OCI-LY7 (cell line): ENCODE measurements around the gene TBX5. TPM values are rescaled to one million over a fixed set of nuclear protein-coding genes. Genes with fewer than 3 reads are reported as not detected.

Experiments used
- BruUV-seq: library from RNA; stranded (reverse); fragments of 400-500 nt; replicated peaks from 2 replicates; lab custom pipeline; 2021; lab: Mats Ljungman, UMichigan
- CTCF ChIA-PET: fragments of 300-600 bp; sonication (Branson Sonifier 250); formaldehyde crosslinking; loops from one replicate; lab custom pipeline; 2022; ENCODE audit warnings: antibody characterized with exemption; ENCODE audit not compliant: unreplicated experiment; lab: Charles Lee
- POLR2A ChIA-PET: fragments of 300-600 bp; sonication (Branson Sonifier 250); formaldehyde crosslinking; loops from one replicate; lab custom pipeline; 2022; ENCODE audit warnings: antibody characterized with exemption; lab: Charles Lee
- DNase-seq: peaks from one replicate; pipeline ENCODE4 v3.0.0-alpha.2; 2015; ENCODE audit warnings: low spot score
- H2AFZ ChIP-seq: fragments of 200-600 bp; sonication (generic), shearing (Covaris generic); 2 replicates; pipeline ENCODE4 v1.6.1; 2014; ENCODE audit warnings: mild to moderate bottlenecking, antibody characterized with exemption, low read length, moderate library complexity
- H3K27ac ChIP-seq: fragments of 200-600 bp; sonication (generic); 2 replicates; pipeline ENCODE4 v1.5.1; 2014; ENCODE audit warnings: mixed run types, low read depth, mild to moderate bottlenecking, moderate library complexity, low read length, inconsistent platforms; ENCODE audit not compliant: poor library complexity, severe bottlenecking
- H3K36me3 ChIP-seq: fragments of 200-600 bp; sonication (generic); 2 replicates; pipeline ENCODE4 v1.6.1; 2014; ENCODE audit warnings: mild to moderate bottlenecking, antibody characterized with exemption, low read length, moderate library complexity, mixed read lengths; ENCODE audit not compliant: insufficient read depth
- H3K4me1 ChIP-seq: fragments of 200-600 bp; sonication (generic); 2 replicates; pipeline ENCODE4 v1.5.1; 2014; ENCODE audit warnings: mild to moderate bottlenecking, low read length; ENCODE audit not compliant: insufficient read depth, poor library complexity, severe bottlenecking
- H3K4me2 ChIP-seq: fragments of 200-600 bp; sonication (generic); 2 replicates; pipeline ENCODE4 v1.6.1; 2014; ENCODE audit warnings: mild to moderate bottlenecking, low read length
- H3K4me3 ChIP-seq: fragments of 200-600 bp; sonication (generic); 2 replicates; pipeline ENCODE4 v1.5.1; 2014; ENCODE audit warnings: mild to moderate bottlenecking, low read depth, low read length; ENCODE audit not compliant: poor library complexity, severe bottlenecking
- H3K79me2 ChIP-seq: fragments of 200-600 bp; sonication (generic); 2 replicates; pipeline ENCODE4 v1.6.1; 2016; ENCODE audit warnings: low read depth, mild to moderate bottlenecking, low read length, moderate library complexity, mixed read lengths; ENCODE audit not compliant: insufficient read depth
- H3K9me2 ChIP-seq: fragments of 200-600 bp; sonication (generic); 2 replicates; pipeline ENCODE4 v1.6.1; 2016; ENCODE audit warnings: mild to moderate bottlenecking, low read length, mixed read lengths; ENCODE audit not compliant: insufficient read depth
- H3K9me3 ChIP-seq: fragments of 200-600 bp; sonication (generic); 2 replicates; pipeline ENCODE4 v1.6.1; 2014; ENCODE audit warnings: mild to moderate bottlenecking, mixed run types, low read length, mixed read lengths
- H4K20me1 ChIP-seq: fragments of 200-600 bp; sonication (generic); 2 replicates; pipeline ENCODE4 v1.6.1; 2014; ENCODE audit warnings: mild to moderate bottlenecking, antibody characterized with exemption, low read length, moderate library complexity, mixed read lengths; ENCODE audit not compliant: insufficient read depth
- EZH2phosphoT487 ChIP-seq: fragments of 200-600 bp; sonication (generic); IDR thresholded peaks from 2 replicates; pipeline ENCODE4 v1.6.1; 2018; ENCODE audit warnings: low read depth, borderline replicate concordance, mild to moderate bottlenecking, mixed run types, antibody characterized with exemption, low read length, moderate library complexity, mixed read lengths
- intact Hi-C: fragments of 100-400 bp; cut with micrococcal nuclease; formaldehyde crosslinking; loops from one replicate; pipeline ENCODE4 v1.10.0; 2022; ENCODE audit not compliant: unreplicated experiment
- total RNA-seq, 2 experiments: library from RNA; depleted of rRNA in 1 of 2; stranded (reverse); fragments of >200 nt in 1 of 2; shearing (Covaris generic) in 1 of 2; gene quantifications; 2 replicates each; pipeline ENCODE4 v1.2.3, GENCODE V29; 2014 to 2022
- TF ChIP-seq, protein P1 (sequence below): fragments of 200-600 bp; sonication (generic); conservative IDR thresholded peaks from 2 replicates; pipeline ENCODE4 v1.5.1; 2014; ENCODE audit warnings: mild to moderate bottlenecking, antibody characterized with exemption, low read length, moderate library complexity, mixed read lengths

The TBX5 gene
- total RNA-seq, 2 experiments from 2014 or later = not detected

- no peak for TF ChIP-seq EZH2phosphoT487
- TF ChIP-seq, protein P1, sequence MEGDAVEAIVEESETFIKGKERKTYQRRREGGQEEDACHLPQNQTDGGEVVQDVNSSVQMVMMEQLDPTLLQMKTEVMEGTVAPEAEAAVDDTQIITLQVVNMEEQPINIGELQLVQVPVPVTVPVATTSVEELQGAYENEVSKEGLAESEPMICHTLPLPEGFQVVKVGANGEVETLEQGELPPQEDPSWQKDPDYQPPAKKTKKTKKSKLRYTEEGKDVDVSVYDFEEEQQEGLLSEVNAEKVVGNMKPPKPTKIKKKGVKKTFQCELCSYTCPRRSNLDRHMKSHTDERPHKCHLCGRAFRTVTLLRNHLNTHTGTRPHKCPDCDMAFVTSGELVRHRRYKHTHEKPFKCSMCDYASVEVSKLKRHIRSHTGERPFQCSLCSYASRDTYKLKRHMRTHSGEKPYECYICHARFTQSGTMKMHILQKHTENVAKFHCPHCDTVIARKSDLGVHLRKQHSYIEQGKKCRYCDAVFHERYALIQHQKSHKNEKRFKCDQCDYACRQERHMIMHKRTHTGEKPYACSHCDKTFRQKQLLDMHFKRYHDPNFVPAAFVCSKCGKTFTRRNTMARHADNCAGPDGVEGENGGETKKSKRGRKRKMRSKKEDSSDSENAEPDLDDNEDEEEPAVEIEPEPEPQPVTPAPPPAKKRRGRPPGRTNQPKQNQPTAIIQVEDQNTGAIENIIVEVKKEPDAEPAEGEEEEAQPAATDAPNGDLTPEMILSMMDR = no peak
- H3K4me1 ChIP-seq = no peaks in the 10 kb centered on the region
- no peaks in the 10 kb centered on the region for H4K20me1 ChIP-seq
- H3K36me3 ChIP-seq = no peaks in the 10 kb centered on the region
- intact Hi-C loops = no loop called here
- CTCF ChIA-PET = no interaction called here
- no peaks in the 10 kb centered on the region for H3K9me3 ChIP-seq
- no peaks in the 10 kb centered on the region for H3K79me2 ChIP-seq
- H3K27ac ChIP-seq = no peak overlapping the region
- DNase-seq = no peak
- H3K9me2 ChIP-seq = no peaks in the 10 kb centered on the region
- BruUV-seq = no TSS peak
- H3K4me2 ChIP-seq = no peak overlapping the region
- POLR2A ChIA-PET = no interaction called here
- no peak overlapping the region for H2AFZ ChIP-seq
- no peak overlapping the region for H3K4me3 ChIP-seq
These were observed 26.0 kb upstream of the TBX5 start for GRCh38 chr12:114431902-114432301.

DNA sequence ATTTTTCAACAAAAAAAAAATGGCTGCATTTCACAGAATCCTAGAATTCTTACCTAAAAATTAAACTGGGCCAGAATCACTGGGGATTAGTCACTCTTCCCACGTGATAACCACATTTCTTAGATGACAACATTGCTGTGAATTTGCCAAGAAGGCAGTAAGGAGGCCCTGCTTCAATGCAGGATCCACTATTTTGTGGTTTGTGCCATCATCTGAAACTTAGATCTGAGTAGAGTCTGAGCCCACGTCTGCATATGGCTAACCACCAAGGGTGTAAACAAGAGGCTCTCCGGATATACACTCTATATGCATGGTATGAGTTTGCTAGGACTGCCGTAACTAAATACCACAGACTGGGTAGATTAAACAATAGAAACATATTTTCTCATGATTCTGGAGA is 24.4 kb upstream of the TBX5 start:
- Histone ChIP-seq H3K79me2 (no peaks in the 10 kb centered on the region), H3K4me3 (no peak overlapping the region), H3K9me3 (no peaks in the 10 kb centered on the region), H4K20me1 (no peaks in the 10 kb centered on the region), H3K4me1 (no peaks in the 10 kb centered on the region), H2AFZ (no peak overlapping the region), H3K9me2 (no peaks in the 10 kb centered on the region), H3K27ac (no peak overlapping the region), H3K4me2 (no peak overlapping the region), H3K36me3 (no peaks in the 10 kb centered on the region)
- ChIA-PET CTCF (no interaction called here), POLR2A (no interaction called here)
- TF ChIP-seq, protein P1 = no peak
- TF ChIP-seq EZH2phosphoT487 = no peak
- BruUV-seq = no TSS peak
- DNase-seq = no peak
- intact Hi-C loops = no loop called here

GRCh38 chr12:114425031-114425626 is 19.2 kb upstream of the TBX5 start:
- CTCF ChIA-PET = no interaction called here

More at GRCh38 chr12:114425031-114425626, 19.2 kb upstream of the TBX5 start:
- no peaks in the 10 kb centered on the region for H3K9me3 ChIP-seq
- no TSS peak for BruUV-seq
- POLR2A ChIA-PET = interaction anchor here (0.6 kb wide), 1 partner anchor 306 kb away, joined by 3 read pairs; no protein-coding TSS in a partner anchor
- no peaks in the 10 kb centered on the region for H3K4me1 ChIP-seq
- no peaks in the 10 kb centered on the region for H3K36me3 ChIP-seq
- H3K4me2 ChIP-seq = no peak overlapping the region
- H3K9me2 ChIP-seq = no peaks in the 10 kb centered on the region
- no peak overlapping the region for H2AFZ ChIP-seq
- no peaks in the 10 kb centered on the region for H4K20me1 ChIP-seq
- no peak for DNase-seq
- no peak overlapping the region for H3K27ac ChIP-seq
- H3K79me2 ChIP-seq = no peaks in the 10 kb centered on the region
- H3K4me3 ChIP-seq = no peak overlapping the region
- TF ChIP-seq EZH2phosphoT487 = no peak
- TF ChIP-seq, protein P1 = no peak
- intact Hi-C loops = no loop called here
